Measurements from ENCODE around the gene WBP2. TPM values are rescaled to one million over a fixed set of nuclear protein-coding genes. Genes with fewer than 3 reads are reported as not detected.

The WBP2 gene
- total and polyA plus RNA-seq, 2 of the 8 experiments (the other 6 are each of a cell fraction or from before 2014, with no cell fraction given), result 48.2 to 71.2 TPM

DNA sequence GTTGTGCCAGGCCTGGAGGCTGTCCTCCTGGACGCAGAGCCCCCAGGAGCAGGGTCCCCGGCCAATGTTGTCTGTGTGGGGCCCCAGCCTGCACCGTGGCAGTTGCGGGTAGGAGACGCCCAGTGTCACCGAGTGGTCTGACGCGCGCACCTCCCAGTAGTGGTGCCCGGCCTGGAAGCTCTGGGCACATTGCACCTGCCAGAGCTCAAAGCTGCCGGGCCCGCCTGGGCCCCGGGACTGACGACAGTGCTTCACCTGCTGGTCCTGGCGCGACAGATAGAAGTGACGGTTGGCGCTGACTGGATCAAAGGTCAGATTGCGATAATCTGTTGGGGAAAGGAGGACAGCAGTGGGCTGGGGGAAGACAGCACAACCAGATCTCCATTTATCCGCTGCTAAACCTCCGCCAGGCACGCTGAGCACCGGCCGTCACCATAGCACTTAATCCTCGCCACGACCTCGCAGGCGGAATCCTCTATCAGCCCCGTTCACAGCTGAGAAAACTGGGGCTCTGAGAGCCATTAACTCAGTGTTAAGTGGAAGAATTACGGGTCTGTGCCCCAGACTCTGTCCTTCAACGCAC is 36.0 kb upstream of the WBP2 start:
- Histone ChIP-seq H3K4me2 (ENCODE audit: insufficient read depth in 1 of 2, low read depth in 2 of 2, low read length in 2 of 2) (no peak overlapping the region), H3K4me3 (ENCODE audit: extremely low read depth in 1 of 4, insufficient read depth in 2 of 4, low read depth in 3 of 4, low read length in 4 of 4) (no peak overlapping the region), H2AFZ (ENCODE audit: low read length) (no peak overlapping the region), H3K4me1 (replicated peaks in 1 of 4; ENCODE audit: control insufficient read depth in 3 of 4, insufficient read depth in 4 of 4, low read length in 3 of 4) (peaks cover 4 to 18% (median 9%) of the 10 kb centered on the region in 4 experiments), H4K5ac (ENCODE audit: insufficient read length, low read depth, low read length) (no peak overlapping the region), H2BK20ac (ENCODE audit: low read length) (no peak overlapping the region), H2BK120ac (replicated peaks; ENCODE audit: low read depth, low read length) (no peak overlapping the region), H3K79me1 (ENCODE audit: low read depth, low read length) (peaks cover 3% of the 10 kb centered on the region; the same call in 1 of the 2 replicates), H2BK12ac (ENCODE audit: low read depth, low read length) (no peak overlapping the region), H3K23ac (ENCODE audit: insufficient read length) (no peak overlapping the region), H4K20me1 (replicated peaks in 1 of 2; ENCODE audit: control insufficient read depth in 1 of 2, insufficient read depth in 2 of 2, low read length in 2 of 2) (peaks cover 0 to 9% of the 10 kb centered on the region in 2 experiments), H2BK5ac (ENCODE audit: low read depth, low read length) (no peak overlapping the region), H3K4ac (replicated peaks; ENCODE audit: insufficient read length, low read depth, low read length) (no peak overlapping the region), H2AK5ac (ENCODE audit: low read depth, low read length) (no peak overlapping the region; the same call in 1 of the 2 replicates), H3K36me3 (ENCODE audit: control insufficient read depth in 2 of 4, insufficient read depth in 4 of 4, low read length in 3 of 4) (peaks cover 2 to 18% (median 11%) of the 10 kb centered on the region in 4 experiments; a peak in 6 of 8 replicates), H3K27ac (ENCODE audit: low read depth, low read length) (no peak overlapping the region), H3K14ac (ENCODE audit: insufficient read length) (no peak overlapping the region), H3K23me2 (ENCODE audit: low read depth, low read length) (peaks cover 6% of the 10 kb centered on the region), H4K91ac (replicated peaks; ENCODE audit: insufficient read length, low read length) (no peak overlapping the region), H3K9ac (replicated peaks in 1 of 4; ENCODE audit: extremely low read depth in 1 of 4, low read depth in 3 of 4, low read length in 3 of 4) (no peak overlapping the region), H3K27me3 (replicated peaks in 1 of 4; ENCODE audit: control insufficient read depth in 3 of 4, extremely low read depth in 1 of 4, insufficient read depth in 3 of 4, low read length in 3 of 4) (no peaks in the 10 kb centered on the region), H3K56ac (replicated peaks; ENCODE audit: insufficient read length, low read depth, low read length) (no peak overlapping the region), H3K9me3 (ENCODE audit: insufficient read depth in 2 of 2, low read depth in 1 of 2, low read length in 1 of 2) (no peaks in the 10 kb centered on the region), H3K79me2 (ENCODE audit: control insufficient read depth in 1 of 2, insufficient read depth in 2 of 2, low read length in 2 of 2) (peaks cover 0 to 15% of the 10 kb centered on the region in 2 experiments; a peak in 1 of 4 replicates), H3K18ac (ENCODE audit: extremely low read depth, low read length) (no peak overlapping the region), H4K8ac (ENCODE audit: extremely low read depth, insufficient read depth, low read length) (no peak overlapping the region), H2BK15ac (ENCODE audit: low read length) (no peak overlapping the region)
- ChIA-PET CTCF (ENCODE audit: partially characterized antibody) (interaction anchor here (0.6 to 51.3 kb wide), 7 partner anchors 12 to 118 kb away, joined by 3 to 885 read pairs (median 4); partner anchors contain the start of genes CDK3 and TRIM47), POLR2A (ENCODE audit: partially characterized antibody) (interaction anchor here (1.0 to 12.1 kb wide), 4 partner anchors 13 to 111 kb away, joined by 3 to 143 read pairs (median 3); partner anchors contain the start of genes CDK3 and TRIM47)
- no peak for FAIRE-seq
- WGBS, 2 experiments (ENCODE audit: extremely low coverage in 1 of 2, insufficient coverage in 1 of 2, insufficient read length in 1 of 2, insufficient replicate concordance in 2 of 2, low coverage in 1 of 2, low lambda C conversion rate in 2 of 2, missing lambda C conversion rate in 1 of 2), result 93% methylated on average over 27 of the region's 31 CpGs; no CpG with 5 or more reads in 1 of the 2 experiments
- DNase-seq (ENCODE audit: low read depth in 1 of 2, low spot score in 2 of 2), result no peak
- TF ChIP-seq GABPA (IDR thresholded peaks at IDR 0.05; ENCODE audit: borderline replicate concordance, insufficient read depth, low read length) (no peak), JUN (IDR thresholded peaks at IDR 0.05; ENCODE audit: low read depth, low read length) (no peak)
